GM12892 (cell line): ENCODE data around the gene ATXN10.

Source experiments
- POLR2AphosphoS5 ChIP-seq: IDR thresholded peaks from 2 replicates; pipeline ENCODE4 v1.6.1; 2011; ENCODE audit warnings: low read depth, low read length, control low read depth
- TAF1 ChIP-seq: IDR thresholded peaks from 2 replicates; pipeline ENCODE4 v1.6.1; 2011; ENCODE audit warnings: low read depth, mild to moderate bottlenecking, control low read depth, low read length, borderline replicate concordance

GRCh38 chr22:45703758-45704157 is 32.1 kb downstream of the ATXN10 start:
- TF ChIP-seq TAF1: no peak
- TF ChIP-seq POLR2AphosphoS5: no peak
